ENCODE data around the gene DNAH6.

DNA sequence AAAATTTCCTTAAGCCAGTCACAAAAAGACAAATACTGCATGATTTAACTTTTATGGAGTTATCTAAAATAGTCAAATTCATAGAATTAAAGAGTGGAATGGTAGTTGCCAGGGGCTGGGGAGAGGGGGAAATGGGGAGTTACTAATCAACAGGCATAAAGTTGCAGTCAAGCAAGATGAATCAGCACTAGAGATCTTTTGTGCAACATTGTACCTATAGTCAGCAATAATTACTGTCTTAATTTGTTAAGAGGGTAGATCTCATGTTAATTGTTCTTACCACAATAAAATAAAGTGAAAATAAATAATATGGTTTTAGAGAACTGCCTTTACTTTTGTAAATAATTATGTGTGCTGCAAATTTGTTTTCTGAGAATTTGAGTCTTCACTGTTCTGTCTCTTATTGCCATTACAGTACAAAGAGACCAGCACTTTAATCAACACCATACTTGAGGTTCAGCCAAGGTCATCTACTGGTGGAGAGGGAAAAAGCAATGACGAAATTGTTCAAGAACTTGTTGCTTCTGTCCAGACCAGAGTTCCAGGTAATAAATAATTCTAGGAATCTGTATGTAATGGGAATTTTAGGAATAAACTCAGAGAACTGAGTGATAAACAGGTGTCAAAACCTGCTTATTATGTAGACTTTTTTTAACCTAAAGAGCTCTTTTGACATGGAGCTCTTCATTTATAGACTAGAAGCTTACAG, 289.1 kb downstream of the DNAH6 start:
- no peak for TF ChIP-seq CTCF (IDR thresholded peaks at IDR 0.05)
- TF ChIP-seq EP300 (IDR thresholded peaks at IDR 0.05) = no peak
